GM19023 (cell line): Measurements from ENCODE around the gene ABHD16A.

Experiments used
- ATAC-seq: cut with Tn5 transposase; IDR thresholded peaks from one replicate; pipeline ENCODE4 v1.9.1; 2021; ENCODE audit warnings: mild to moderate bottlenecking, moderate library complexity; ENCODE audit not compliant: unreplicated experiment

Gene ABHD16A

DNA sequence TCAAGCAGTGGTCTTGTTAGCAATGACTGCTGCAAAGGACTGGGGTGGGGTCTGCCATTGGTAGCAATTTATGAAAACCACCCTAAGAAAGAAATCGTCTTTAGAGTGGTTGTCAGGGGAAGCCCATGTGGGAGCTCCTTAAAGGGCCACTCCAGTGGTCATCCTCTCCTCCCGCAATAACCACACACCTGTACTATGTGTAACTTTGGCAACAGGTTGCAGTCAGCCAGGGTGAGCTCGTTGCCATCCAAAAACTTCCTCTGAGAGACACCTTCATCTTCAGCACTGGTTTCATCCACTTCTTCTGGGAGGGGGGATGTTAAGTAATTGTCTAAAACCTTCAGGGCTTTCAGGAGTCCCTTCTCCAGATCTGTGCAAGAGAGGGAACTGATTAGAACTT is 28.9 kb upstream of the ABHD16A start:
- ATAC-seq = no peak

DNA sequence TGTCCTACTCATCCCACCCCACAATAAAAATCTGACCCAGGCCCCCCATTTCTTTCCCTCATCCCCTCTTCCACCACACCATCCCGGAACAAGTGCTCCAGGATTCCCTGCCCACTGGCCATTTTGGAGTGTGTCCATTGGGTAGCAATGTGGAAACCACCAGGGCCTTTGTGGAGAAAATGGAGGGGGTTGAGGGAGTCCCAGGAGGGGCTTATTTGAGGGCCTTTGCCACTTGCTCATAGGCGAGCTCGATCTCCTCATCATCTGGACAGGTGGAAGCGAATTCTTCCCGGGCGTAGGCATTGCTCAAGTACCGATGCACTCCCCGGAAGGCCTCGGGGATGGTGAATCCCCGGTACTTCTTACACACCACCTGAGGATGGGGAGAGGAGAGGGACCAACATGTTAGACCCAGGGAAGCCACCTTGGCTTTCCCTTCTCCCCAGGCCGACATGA is 27.5 kb upstream of the ABHD16A start:
- no peak for ATAC-seq

GRCh38 chr6:31729979-31730630 is 27.0 kb upstream of the ABHD16A start:
- ATAC-seq = peak; percentile 34

GRCh38 chr6:31729515-31729978 is 26.4 kb upstream of the ABHD16A start:
- ATAC-seq = peak; percentile 54

DNA sequence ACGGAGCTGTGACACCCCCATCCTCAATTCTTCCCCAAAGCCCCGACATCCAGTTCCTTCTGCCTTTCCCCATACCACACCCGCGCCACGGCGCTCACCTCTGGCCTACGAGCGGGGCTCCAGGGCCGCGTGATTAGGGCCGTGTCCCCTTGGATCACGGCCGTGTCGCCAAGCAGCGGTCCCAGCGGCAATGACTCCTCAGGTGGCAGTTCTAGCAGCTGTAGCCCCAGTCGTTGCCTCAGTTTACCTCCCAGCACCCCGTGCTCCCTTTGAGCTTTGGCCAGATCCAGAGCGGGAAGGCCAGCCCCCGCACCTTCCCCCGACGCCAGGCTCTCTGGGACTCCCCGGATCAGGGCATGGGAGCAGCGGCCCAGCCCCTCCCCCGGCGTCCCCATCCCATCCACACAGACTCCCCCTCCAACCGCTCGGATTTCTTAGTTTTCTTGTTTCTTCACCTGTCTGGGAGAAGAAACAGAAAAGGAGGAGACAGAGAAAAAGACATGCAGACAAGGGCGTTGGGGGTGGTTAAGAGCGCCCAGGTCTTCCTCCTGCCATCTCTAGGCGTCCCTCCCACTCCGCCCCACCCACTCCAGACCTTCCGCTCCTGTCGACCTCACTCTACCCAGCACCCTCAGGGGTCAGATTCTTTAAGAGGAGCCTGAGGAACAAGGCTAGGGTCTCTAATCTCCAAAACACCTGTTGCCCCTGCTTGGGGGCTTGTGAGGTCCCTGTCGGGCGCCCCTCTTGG is 25.8 kb upstream of the ABHD16A start, which contains the start of gene DDAH2:
DDAH2 (minus strand) TSS at position 533 of the 748 bp plus-strand sequence; CDS start at position 395, 138 bp downstream.
- no peak for ATAC-seq

GRCh38 chr6:31727717-31728671 is 24.9 kb upstream of the ABHD16A start:
- ATAC-seq = no peak

GRCh38 chr6:31727034-31727716 is 24.1 kb upstream of the ABHD16A start:
- no peak for ATAC-seq

- ATAC-seq = no peak
Measured at GRCh38 chr6:31725502-31726350, 22.6 kb upstream of the ABHD16A start.

- no peak for ATAC-seq
Measured at GRCh38 chr6:31723980-31724691, 21.0 kb upstream of the ABHD16A start.

- no peak for ATAC-seq
Measured at GRCh38 chr6:31723245-31723979, 20.3 kb upstream of the ABHD16A start, which contains the start of gene MPIG6B. Gene MPIG6B (plus strand): TSS chr6:31723373. CDS start chr6:31723384, 11 bp downstream.

DNA sequence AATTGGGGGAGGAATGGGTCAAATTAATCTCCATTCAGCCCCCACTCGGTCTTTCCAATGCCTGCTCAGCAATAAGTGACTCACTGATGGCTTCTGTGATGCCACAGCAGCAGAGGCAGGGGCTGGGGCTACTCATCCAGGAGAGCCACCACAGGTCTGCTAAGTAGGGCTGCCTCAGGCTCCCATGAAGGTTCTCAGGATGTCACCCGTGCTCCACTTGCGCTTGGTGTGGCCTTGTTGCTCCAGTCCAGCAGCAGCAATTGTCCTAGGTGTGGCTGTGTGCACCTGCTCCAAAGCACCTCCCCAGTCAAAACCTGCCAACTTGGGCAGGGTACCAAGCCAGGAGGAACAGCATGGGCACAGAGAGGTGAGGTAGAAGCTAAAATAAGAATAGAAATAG is 19.0 kb upstream of the ABHD16A start:
- no peak for ATAC-seq

- no peak for ATAC-seq
Measured at GRCh38 chr6:31721351-31722020, 18.4 kb upstream of the ABHD16A start, which contains the start of gene LY6G6C. Gene LY6G6C (minus strand): TSS chr6:31721746. CDS start chr6:31721679, 67 bp downstream.

- ATAC-seq = no peak
Measured at GRCh38 chr6:31720196-31720770, 17.2 kb upstream of the ABHD16A start.

DNA sequence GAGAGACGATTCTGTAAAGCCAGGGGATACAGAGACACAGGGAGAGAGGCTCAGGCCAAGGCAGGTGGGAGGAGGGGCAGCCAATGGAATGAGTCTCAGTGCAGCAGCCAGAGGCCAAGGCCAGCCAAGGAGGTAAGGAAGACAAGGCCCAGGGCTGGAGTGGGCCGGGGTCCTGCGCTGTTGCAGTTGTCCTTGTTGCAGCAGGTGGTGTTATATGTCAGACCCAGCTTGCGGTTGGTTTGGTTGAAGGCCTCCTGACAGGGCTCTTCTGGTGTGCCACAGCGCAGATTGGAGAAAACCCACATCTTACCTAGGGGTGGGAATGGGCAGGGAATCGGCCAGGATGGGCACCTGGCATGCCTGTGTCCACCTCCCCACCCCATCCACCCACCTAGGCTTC is 15.9 kb upstream of the ABHD16A start:
- no peak for ATAC-seq

- no peak for ATAC-seq
Measured at GRCh38 chr6:31718265-31718664, 15.1 kb upstream of the ABHD16A start.

DNA sequence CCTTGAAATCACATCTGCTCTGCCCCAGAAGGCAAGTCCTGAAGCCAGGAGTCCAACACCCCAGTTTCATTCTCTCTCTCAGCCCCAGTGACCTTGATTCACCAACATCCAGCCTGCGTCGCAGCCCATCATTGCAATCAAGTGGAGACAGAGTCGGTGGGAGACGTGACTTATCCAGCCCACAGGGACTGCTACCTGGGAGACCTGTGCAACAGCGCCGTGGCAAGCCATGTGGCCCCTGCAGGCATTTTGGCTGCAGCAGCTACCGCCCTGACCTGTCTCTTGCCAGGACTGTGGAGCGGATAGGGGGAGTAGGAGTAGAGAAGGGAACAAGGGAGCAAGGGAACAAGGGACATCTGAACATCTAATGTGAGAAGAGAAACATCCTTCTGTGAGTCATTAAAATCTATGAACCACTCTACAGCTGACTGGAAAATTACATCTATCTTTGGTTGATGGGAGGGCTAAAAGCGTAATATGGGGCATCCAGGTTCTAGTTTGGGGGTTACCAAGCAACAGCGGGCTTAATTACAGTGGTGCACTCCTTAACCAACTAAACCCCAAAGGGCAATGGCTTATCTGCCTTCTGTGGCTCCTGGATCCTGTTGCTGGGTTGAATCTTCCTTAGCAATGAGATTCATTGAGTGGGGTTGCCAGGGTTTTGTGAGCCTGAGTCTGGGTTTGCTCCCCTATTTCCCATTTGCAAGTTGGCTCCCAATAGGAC is 14.5 kb upstream of the ABHD16A start:
- ATAC-seq = no peak
